Measurements from ENCODE around the gene ELF5. TPM values are rescaled to one million over a fixed set of nuclear protein-coding genes. Genes with fewer than 3 reads are reported as not detected.

The ELF5 gene
- total and polyA plus RNA-seq, 2 of the 8 experiments (the other 6 are each of a cell fraction or from before 2014, with no cell fraction given) = not detected

GRCh38 chr11:34493926-34494595, 19.5 kb downstream of the ELF5 start:
- Histone ChIP-seq H2BK15ac (ENCODE audit: low read length) (no peak overlapping the region), H3K27ac (ENCODE audit: low read depth, low read length) (no peak overlapping the region), H4K91ac (replicated peaks; ENCODE audit: insufficient read length, low read length) (no peak overlapping the region), H2AK5ac (ENCODE audit: low read depth, low read length) (no peak overlapping the region), H3K23ac (ENCODE audit: insufficient read length) (no peak overlapping the region), H2AFZ (ENCODE audit: low read length) (no peak overlapping the region), H3K4me1 (replicated peaks in 1 of 4; ENCODE audit: control insufficient read depth in 3 of 4, insufficient read depth in 4 of 4, low read length in 3 of 4) (no peaks in the 10 kb centered on the region), H3K14ac (ENCODE audit: insufficient read length) (no peak overlapping the region), H4K5ac (ENCODE audit: insufficient read length, low read depth, low read length) (no peak overlapping the region), H3K27me3 (replicated peaks in 1 of 4; ENCODE audit: control insufficient read depth in 3 of 4, extremely low read depth in 1 of 4, insufficient read depth in 3 of 4, low read length in 3 of 4) (no peaks in the 10 kb centered on the region), H3K79me2 (ENCODE audit: control insufficient read depth in 1 of 2, insufficient read depth in 2 of 2, low read length in 2 of 2) (no peaks in the 10 kb centered on the region), H3K18ac (ENCODE audit: extremely low read depth, low read length) (no peak overlapping the region), H2BK12ac (ENCODE audit: low read depth, low read length) (no peak overlapping the region), H2BK120ac (replicated peaks; ENCODE audit: low read depth, low read length) (no peak overlapping the region), H3K4me3 (ENCODE audit: extremely low read depth in 1 of 4, insufficient read depth in 2 of 4, low read depth in 3 of 4, low read length in 4 of 4) (no peak overlapping the region), H3K9me3 (ENCODE audit: insufficient read depth in 2 of 2, low read depth in 1 of 2, low read length in 1 of 2) (no peaks in the 10 kb centered on the region), H3K4me2 (ENCODE audit: insufficient read depth in 1 of 2, low read depth in 2 of 2, low read length in 2 of 2) (no peak overlapping the region), H3K56ac (replicated peaks; ENCODE audit: insufficient read length, low read depth, low read length) (no peak overlapping the region), H4K20me1 (replicated peaks in 1 of 2; ENCODE audit: control insufficient read depth in 1 of 2, insufficient read depth in 2 of 2, low read length in 2 of 2) (no peaks in the 10 kb centered on the region), H3K4ac (replicated peaks; ENCODE audit: insufficient read length, low read depth, low read length) (no peak overlapping the region), H3K36me3 (ENCODE audit: control insufficient read depth in 2 of 4, insufficient read depth in 4 of 4, low read length in 3 of 4) (no peaks in the 10 kb centered on the region), H3K79me1 (ENCODE audit: low read depth, low read length) (no peaks in the 10 kb centered on the region), H3K23me2 (ENCODE audit: low read depth, low read length) (no peaks in the 10 kb centered on the region), H3K9ac (replicated peaks in 1 of 4; ENCODE audit: extremely low read depth in 1 of 4, low read depth in 3 of 4, low read length in 3 of 4) (no peak overlapping the region), H2BK5ac (ENCODE audit: low read depth, low read length) (no peak overlapping the region), H2BK20ac (ENCODE audit: low read length) (no peak overlapping the region), H4K8ac (ENCODE audit: extremely low read depth, insufficient read depth, low read length) (no peak overlapping the region)
- DNase-seq (ENCODE audit: low read depth in 1 of 2, low spot score in 2 of 2) = no peak
- TF ChIP-seq RFX5 (IDR thresholded peaks at IDR 0.05; ENCODE audit: borderline replicate concordance, low read depth, low read length) (no peak), CHD2 (IDR thresholded peaks at IDR 0.05; ENCODE audit: low read length) (no peak), ATF3 (IDR thresholded peaks at IDR 0.05; ENCODE audit: insufficient read depth, low read depth, low read length) (no peak), EP300 (IDR thresholded peaks at IDR 0.05; ENCODE audit: borderline replicate concordance in 1 of 2, low read depth in 2 of 2, low read length in 2 of 2) (no peak), JUND (IDR thresholded peaks at IDR 0.05; ENCODE audit: low read length) (no peak), E2F6 (IDR thresholded peaks at IDR 0.05) (no peak), ZNF274 (IDR thresholded peaks at IDR 0.05; ENCODE audit: borderline replicate concordance, extremely low read depth, low read length) (no peak), PHF8 (conservative IDR thresholded peaks at IDR 0.05; ENCODE audit: low read depth, low read length) (no peak)
- WGBS, 2 experiments (ENCODE audit: extremely low coverage in 1 of 2, insufficient coverage in 1 of 2, insufficient read length in 1 of 2, insufficient replicate concordance in 2 of 2, low coverage in 1 of 2, low lambda C conversion rate in 2 of 2, missing lambda C conversion rate in 1 of 2) = 91% methylated on average over 4 of the region's 4 CpGs; no CpG with 5 or more reads in 1 of the 2 experiments
- POLR2A ChIA-PET (ENCODE audit: partially characterized antibody) = no interaction called here
- CTCF ChIA-PET (ENCODE audit: partially characterized antibody) = interaction anchor here (0.6 to 3.1 kb wide), 9 partner anchors 8 to 705 kb away, joined by 3 to 20 read pairs (median 4); no protein-coding TSS in a partner anchor
- no peak for FAIRE-seq

All from H1 (cell line).